AG09319 (cell line): ENCODE results near the gene TMEM134.

ENCODE experiments used
- DNase-seq: peaks from one replicate; pipeline ENCODE4 v3.0.0-alpha.2; 2010; ENCODE audit warnings: low read depth; ENCODE audit errors: extremely low read depth
- CTCF ChIP-seq: IDR thresholded peaks from 2 replicates; pipeline ENCODE4 v1.5.1; 2011; ENCODE audit warnings: low read depth, mild to moderate bottlenecking, inconsistent platforms, low read length, moderate library complexity

Gene TMEM134

GRCh38 chr11:67439321-67440228 lies 29.5 kb downstream of the TMEM134 start:
- no peak for DNase-seq
- TF ChIP-seq CTCF = peak; percentile 22

GRCh38 chr11:67438158-67438902 lies 30.7 kb downstream of the TMEM134 start:
- TF ChIP-seq CTCF = no peak

GRCh38 chr11:67437809-67438157 lies 31.3 kb downstream of the TMEM134 start:
- DNase-seq = no peak
- TF ChIP-seq CTCF = no peak

More at GRCh38 chr11:67438158-67438902, 30.7 kb downstream of the TMEM134 start:
- no peak for DNase-seq

- no peak for TF ChIP-seq CTCF
- DNase-seq = no peak
Observed at GRCh38 chr11:67437082-67437808, 31.8 kb downstream of the TMEM134 start, which contains the start of gene PTPRCAP. PTPRCAP (minus strand) TSS chr11:67437682; CDS start chr11:67437619, 63 bp downstream.

- no peak for TF ChIP-seq CTCF
- no peak for DNase-seq
Observed at GRCh38 chr11:67436459-67437081, 32.5 kb downstream of the TMEM134 start.

- DNase-seq = no peak
- TF ChIP-seq CTCF = no peak
Observed at GRCh38 chr11:67435727-67436458, 33.2 kb downstream of the TMEM134 start.
